Measurements from ENCODE around the gene OVOL2. TPM values are rescaled to one million over a fixed set of nuclear protein-coding genes. Genes with fewer than 3 reads are reported as not detected.
"Not testable (repeated sequence)": the region's sequence is repeated elsewhere in the genome, so short reads cannot be mapped to it uniquely, and the experiment has no call there.

Gene OVOL2
- total RNA-seq (2014; rRNA removed; shearing (Covaris generic)) = not detected in 2 replicates
- not detected in 2 replicates for polyA plus RNA-seq (2015; cell fraction: cytosol; rRNA removed)
- polyA plus RNA-seq (2015; cell fraction: nucleus; rRNA removed) = not detected in 2 replicates

GRCh38 chr20:18057101-18057993 is at the start of gene OVOL2:
Gene OVOL2 (minus strand): TSS chr20:18057916. CDS start chr20:18057634, 282 bp downstream.
- in situ Hi-C loops (cut with HindIII; ENCODE audit: low pct_unique_long_range_greater_than_20kb, low sequenced_read_pairs) = no loop called here
- DNase-seq (ENCODE audit: low read depth, low spot score) = no peak

- in situ Hi-C loops (cut with HindIII; ENCODE audit: low pct_unique_long_range_greater_than_20kb, low sequenced_read_pairs) = no loop called here
- DNase-seq (ENCODE audit: low read depth, low spot score) = no peak
Observed at GRCh38 chr20:18103497-18103896, 45.8 kb upstream of the OVOL2 start.

GRCh38 chr20:18101125-18101810 is 43.6 kb upstream of the OVOL2 start:
- no peak for DNase-seq (ENCODE audit: low read depth, low spot score)
- in situ Hi-C loops (cut with HindIII; ENCODE audit: low pct_unique_long_range_greater_than_20kb, low sequenced_read_pairs) = no loop called here

GRCh38 chr20:18100569-18100968 is 42.9 kb upstream of the OVOL2 start:
- DNase-seq (ENCODE audit: low read depth, low spot score); in situ Hi-C loops (cut with HindIII; ENCODE audit: low pct_unique_long_range_greater_than_20kb, low sequenced_read_pairs): not testable (repeated sequence)

GRCh38 chr20:18094191-18094590 is 36.5 kb upstream of the OVOL2 start:
- in situ Hi-C loops (cut with HindIII; ENCODE audit: low pct_unique_long_range_greater_than_20kb, low sequenced_read_pairs) = no loop called here
- DNase-seq (ENCODE audit: low read depth, low spot score) = no peak

GRCh38 chr20:18093388-18093787 is 35.7 kb upstream of the OVOL2 start:
- no peak for DNase-seq (ENCODE audit: low read depth, low spot score)
- in situ Hi-C loops (cut with HindIII; ENCODE audit: low pct_unique_long_range_greater_than_20kb, low sequenced_read_pairs) = no loop called here

- in situ Hi-C loops (cut with HindIII; ENCODE audit: low pct_unique_long_range_greater_than_20kb, low sequenced_read_pairs) = no loop called here
Observed at GRCh38 chr20:18092890-18093289, 35.2 kb upstream of the OVOL2 start.

GRCh38 chr20:18091623-18092022 is 33.9 kb upstream of the OVOL2 start:
- in situ Hi-C loops (cut with HindIII; ENCODE audit: low pct_unique_long_range_greater_than_20kb, low sequenced_read_pairs) = no loop called here
- DNase-seq (ENCODE audit: low read depth, low spot score) = no peak

More at GRCh38 chr20:18092890-18093289, 35.2 kb upstream of the OVOL2 start:
- no peak for DNase-seq (ENCODE audit: low read depth, low spot score)

GRCh38 chr20:18090477-18090876 is 32.8 kb upstream of the OVOL2 start:
- no peak for DNase-seq (ENCODE audit: low read depth, low spot score)

GRCh38 chr20:18090044-18090443 is 32.3 kb upstream of the OVOL2 start:
- no peak for DNase-seq (ENCODE audit: low read depth, low spot score)
- in situ Hi-C loops (cut with HindIII; ENCODE audit: low pct_unique_long_range_greater_than_20kb, low sequenced_read_pairs) = no loop called here

More at GRCh38 chr20:18090477-18090876, 32.8 kb upstream of the OVOL2 start:
- in situ Hi-C loops (cut with HindIII; ENCODE audit: low pct_unique_long_range_greater_than_20kb, low sequenced_read_pairs) = no loop called here

- DNase-seq (ENCODE audit: low read depth, low spot score); in situ Hi-C loops (cut with HindIII; ENCODE audit: low pct_unique_long_range_greater_than_20kb, low sequenced_read_pairs): not testable (repeated sequence)
Observed at GRCh38 chr20:18088841-18089240, 31.1 kb upstream of the OVOL2 start.

- DNase-seq (ENCODE audit: low read depth, low spot score); in situ Hi-C loops (cut with HindIII; ENCODE audit: low pct_unique_long_range_greater_than_20kb, low sequenced_read_pairs): not testable (repeated sequence)
Observed at GRCh38 chr20:18088298-18088697, 30.6 kb upstream of the OVOL2 start.

GRCh38 chr20:18087054-18087453 is 29.3 kb upstream of the OVOL2 start:
- in situ Hi-C loops (cut with HindIII; ENCODE audit: low pct_unique_long_range_greater_than_20kb, low sequenced_read_pairs) = no loop called here
- no peak for DNase-seq (ENCODE audit: low read depth, low spot score)

GRCh38 chr20:18080836-18081235 is 23.1 kb upstream of the OVOL2 start:
- DNase-seq (ENCODE audit: low read depth, low spot score); in situ Hi-C loops (cut with HindIII; ENCODE audit: low pct_unique_long_range_greater_than_20kb, low sequenced_read_pairs): not testable (repeated sequence)

GRCh38 chr20:18079756-18080353 is 22.1 kb upstream of the OVOL2 start:
- no peak for DNase-seq (ENCODE audit: low read depth, low spot score)
- in situ Hi-C loops (cut with HindIII; ENCODE audit: low pct_unique_long_range_greater_than_20kb, low sequenced_read_pairs) = no loop called here

GRCh38 chr20:18077157-18077556 is 19.4 kb upstream of the OVOL2 start:
- DNase-seq (ENCODE audit: low read depth, low spot score) = no peak
- in situ Hi-C loops (cut with HindIII; ENCODE audit: low pct_unique_long_range_greater_than_20kb, low sequenced_read_pairs) = no loop called here

GRCh38 chr20:18072532-18072931 is 14.8 kb upstream of the OVOL2 start:
- DNase-seq (ENCODE audit: low read depth, low spot score) = no peak
- in situ Hi-C loops (cut with HindIII; ENCODE audit: low pct_unique_long_range_greater_than_20kb, low sequenced_read_pairs) = no loop called here

All from SK-MEL-5 (cell line).